HG03060 (cell line): ENCODE data around the gene SLC38A9.
"Not testable (repeated sequence)": the region's sequence is repeated elsewhere in the genome, so short reads cannot be mapped to it uniquely, and the experiment has no call there.

Experiments used
- ATAC-seq: cut with Tn5 transposase; IDR thresholded peaks from one replicate; pipeline ENCODE4 v1.9.1; 2021; ENCODE audit warnings: low read depth, moderate number of reproducible peaks; ENCODE audit not compliant: unreplicated experiment

The SLC38A9 gene

GRCh38 chr5:55712023-55712859 is at the start of gene SLC38A9:
SLC38A9 (minus strand) TSS chr5:55712324; CDS start chr5:55697958, 14,366 bp downstream.
- peak; percentile 98 for ATAC-seq

- not testable (repeated sequence) for ATAC-seq
These were observed 49.6 kb upstream of the SLC38A9 start for GRCh38 chr5:55761721-55762120.

GRCh38 chr5:55758714-55759113 is 46.6 kb upstream of the SLC38A9 start:
- ATAC-seq = no peak

DNA sequence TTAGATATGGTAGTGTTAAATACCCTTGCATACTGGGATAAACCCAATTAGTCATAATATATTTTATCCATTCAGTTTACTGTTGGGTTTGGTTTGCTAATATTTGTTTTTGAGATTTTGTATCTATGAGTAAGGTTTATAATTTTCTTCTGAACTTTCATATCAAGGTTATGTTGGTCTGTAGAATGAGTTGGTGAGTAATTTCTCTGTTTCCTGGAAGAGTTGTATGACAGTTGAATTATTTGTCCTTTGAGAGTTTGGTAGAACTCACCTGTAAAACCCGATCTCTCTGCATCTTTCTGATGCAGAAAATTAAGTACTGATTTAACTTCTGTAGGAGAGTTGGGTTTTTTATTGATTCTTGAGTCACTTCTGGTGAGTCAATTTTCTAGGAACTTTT is 46.1 kb upstream of the SLC38A9 start:
- ATAC-seq = no peak

- ATAC-seq = no peak
These were observed 38.4 kb upstream of the SLC38A9 start for GRCh38 chr5:55750499-55750898.

GRCh38 chr5:55750063-55750462 is 37.9 kb upstream of the SLC38A9 start:
- ATAC-seq = no peak

- ATAC-seq = no peak
These were observed 37.3 kb upstream of the SLC38A9 start for GRCh38 chr5:55749387-55749786.

GRCh38 chr5:55747778-55748318 is 35.7 kb upstream of the SLC38A9 start:
- ATAC-seq = no peak

DNA sequence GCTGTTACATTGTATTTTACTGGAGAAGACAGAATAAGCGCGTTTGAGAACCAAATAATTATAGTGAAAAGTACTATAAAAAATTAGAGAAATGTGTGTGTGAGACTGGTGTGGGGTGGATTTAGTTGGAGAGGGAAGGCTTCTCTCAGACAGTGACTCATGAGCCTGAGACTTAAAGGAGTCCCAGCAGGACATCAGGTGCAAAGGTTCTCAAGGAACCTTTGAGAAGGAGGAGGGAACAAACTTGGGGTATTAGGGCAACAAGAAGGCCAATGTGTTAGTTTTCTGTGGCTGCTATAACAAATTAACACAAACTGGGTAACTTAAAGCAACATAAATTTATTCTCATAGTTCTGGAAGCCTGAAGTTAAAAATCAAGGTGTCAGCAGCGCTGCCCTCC is 30.7 kb upstream of the SLC38A9 start:
- no peak for ATAC-seq

GRCh38 chr5:55737793-55738192 is 25.7 kb upstream of the SLC38A9 start, which contains the start of gene DDX4:
DDX4 (plus strand) TSS chr5:55738061; CDS start chr5:55738964, 903 bp downstream.
- no peak for ATAC-seq

GRCh38 chr5:55734658-55735057 is 22.5 kb upstream of the SLC38A9 start:
- ATAC-seq = no peak

DNA sequence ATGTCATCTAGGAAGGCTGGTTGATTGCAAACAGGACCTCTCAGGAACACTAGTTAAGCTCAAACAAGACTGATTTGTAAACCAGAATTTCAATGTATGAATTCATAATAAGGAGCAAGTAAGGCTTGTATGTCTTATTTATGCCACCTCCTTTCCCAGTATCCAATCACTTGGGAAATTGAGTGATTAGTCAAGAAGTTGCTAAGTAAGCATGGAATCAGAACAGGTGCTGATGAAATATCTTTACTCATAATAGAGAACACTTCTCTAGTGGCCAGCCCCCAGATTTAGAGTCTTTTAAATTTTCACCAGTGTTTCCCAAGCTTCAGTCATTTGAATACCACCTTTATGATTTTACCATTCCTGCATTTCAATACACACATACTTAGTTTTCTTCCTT is 20.5 kb upstream of the SLC38A9 start:
- no peak for ATAC-seq

DNA sequence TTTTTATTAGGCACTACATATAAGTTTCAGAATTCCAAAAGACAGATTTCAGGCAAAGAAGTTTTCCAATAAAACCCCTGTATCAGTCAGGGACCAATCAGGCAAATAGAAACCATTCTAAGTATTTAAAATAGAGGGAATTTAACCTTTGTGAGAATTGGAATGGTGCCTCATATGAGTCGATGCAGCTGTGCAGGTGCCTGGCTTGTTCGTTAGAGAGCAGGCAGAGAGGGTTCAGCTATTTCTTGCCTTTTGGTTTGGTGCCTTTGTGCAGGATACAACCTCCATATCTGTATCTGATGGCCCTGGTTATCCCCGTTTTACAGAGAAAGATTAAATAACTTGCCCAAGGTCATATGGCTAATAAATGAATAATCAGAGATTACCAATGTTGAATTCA is 19.7 kb upstream of the SLC38A9 start:
- no peak for ATAC-seq

- ATAC-seq = no peak
These were observed 12.2 kb upstream of the SLC38A9 start for GRCh38 chr5:55724281-55724680.

GRCh38 chr5:55720188-55720703 is 8.1 kb upstream of the SLC38A9 start:
- ATAC-seq = no peak

GRCh38 chr5:55719026-55719425 is 6.9 kb upstream of the SLC38A9 start:
- ATAC-seq = not testable (repeated sequence)

- no peak for ATAC-seq
These were observed 3.5 kb upstream of the SLC38A9 start for GRCh38 chr5:55715519-55716078.

GRCh38 chr5:55714749-55715148 is 2.6 kb upstream of the SLC38A9 start:
- no peak for ATAC-seq

DNA sequence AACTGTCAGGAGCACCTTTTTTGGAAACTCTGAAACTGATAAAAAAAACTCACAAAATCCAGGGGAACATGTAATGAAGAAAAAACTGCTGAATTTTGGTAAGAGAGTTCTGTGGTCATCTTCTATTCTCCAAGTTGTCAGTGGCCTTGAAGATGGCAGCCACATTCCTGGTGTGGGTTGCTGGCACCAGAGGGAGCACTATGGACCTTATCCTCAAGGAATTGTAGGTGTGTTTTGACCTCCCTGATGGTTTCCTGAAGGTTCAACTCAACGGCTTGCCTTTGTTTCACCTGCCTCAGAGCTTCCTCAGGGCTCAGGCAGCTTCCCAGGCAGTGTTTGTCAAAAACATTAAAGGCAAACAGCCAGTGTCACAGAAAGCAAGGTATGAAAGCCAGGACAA is 2.2 kb upstream of the SLC38A9 start:
- ATAC-seq = no peak

GRCh38 chr5:55713871-55714270 is 1.7 kb upstream of the SLC38A9 start:
- ATAC-seq = no peak

- no peak for ATAC-seq
These were observed 559 bp downstream of the SLC38A9 start for GRCh38 chr5:55711507-55712022.
